Measurements from ENCODE around the gene PTPRN2. TPM values are rescaled to one million over a fixed set of nuclear protein-coding genes. Genes with fewer than 3 reads are reported as not detected.

The PTPRN2 gene
- total and polyA plus RNA-seq, 8 donors = 4.9 to 136 (median 46.8) TPM

DNA sequence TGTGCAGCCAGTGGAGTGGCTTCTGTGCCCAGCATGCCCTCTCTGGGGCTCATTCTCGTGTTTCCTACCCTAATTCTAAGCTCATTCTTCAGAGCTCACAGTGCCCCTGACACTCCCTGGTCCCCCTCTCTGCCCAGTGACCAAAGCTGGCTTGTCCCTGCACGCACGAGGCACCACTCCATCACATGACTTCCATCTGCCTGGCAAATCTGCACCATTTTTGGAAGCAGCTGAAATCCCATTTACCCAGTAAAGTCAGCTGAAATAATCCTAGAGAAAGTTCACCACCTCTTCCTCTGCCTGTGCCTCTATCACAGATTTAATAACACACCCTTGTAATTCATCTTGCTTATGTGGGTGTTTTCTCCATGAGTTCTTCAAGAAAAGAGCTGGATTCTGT, 616.9 kb downstream of the PTPRN2 start:
- Histone ChIP-seq H3K9me3 (peaks cover 17 to 42% (median 25%) of the 10 kb centered on the region in 4 donors), H3K4me1 (no peaks in the 10 kb centered on the region), H3K27me3 (no peaks in the 10 kb centered on the region), H3K27ac (no peak overlapping the region), H3K4me3 (no peak overlapping the region), H3K36me3 (no peaks in the 10 kb centered on the region)
- WGBS, 5 donors = 73 to 80% (median 76%) methylated on average over 3 of the region's 3 CpGs
- DNase-seq = no peak
- TF ChIP-seq EP300 (IDR thresholded peaks at IDR 0.05) (no peak), POLR2AphosphoS5 (IDR thresholded peaks at IDR 0.05) (no peak), CTCF (IDR thresholded peaks at IDR 0.05) (no peak), POLR2A (IDR thresholded peaks at IDR 0.05) (no peak)
- intact Hi-C loops (cut with DNase I; ENCODE audit: low total_unique reads) = no loop called here

DNA sequence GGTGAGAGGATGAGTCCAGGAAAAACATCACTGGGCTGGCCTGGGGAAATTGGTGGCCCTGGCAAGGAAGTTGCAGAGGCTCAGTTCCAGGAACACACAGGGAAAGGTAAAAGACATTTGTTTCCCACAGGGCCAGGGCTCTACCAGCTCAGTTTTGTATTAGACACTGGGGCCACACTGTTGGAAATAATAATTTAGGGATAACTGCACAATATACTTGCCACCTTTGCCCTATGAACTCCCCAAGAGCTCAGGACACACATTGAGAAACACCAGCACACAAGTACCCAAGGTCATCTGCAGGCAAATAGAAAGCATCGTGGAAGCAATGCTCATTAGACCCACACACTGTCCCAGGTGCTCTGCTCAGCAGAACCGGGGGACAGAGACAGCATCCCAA, 617.6 kb downstream of the PTPRN2 start:
- TF ChIP-seq POLR2A (IDR thresholded peaks at IDR 0.05) = no peak
- 84 to 93% (median 90%) methylated on average over 2 of the region's 2 CpGs for WGBS, 5 donors
- no peak for DNase-seq
- intact Hi-C loops (cut with DNase I; ENCODE audit: low total_unique reads) = no loop called here
- Histone ChIP-seq H3K9me3 (peaks cover 12 to 35% (median 20%) of the 10 kb centered on the region in 4 donors), H3K4me3 (no peak overlapping the region), H3K27me3 (no peaks in the 10 kb centered on the region), H3K27ac (no peak overlapping the region), H3K36me3 (no peaks in the 10 kb centered on the region), H3K4me1 (no peaks in the 10 kb centered on the region)

DNA sequence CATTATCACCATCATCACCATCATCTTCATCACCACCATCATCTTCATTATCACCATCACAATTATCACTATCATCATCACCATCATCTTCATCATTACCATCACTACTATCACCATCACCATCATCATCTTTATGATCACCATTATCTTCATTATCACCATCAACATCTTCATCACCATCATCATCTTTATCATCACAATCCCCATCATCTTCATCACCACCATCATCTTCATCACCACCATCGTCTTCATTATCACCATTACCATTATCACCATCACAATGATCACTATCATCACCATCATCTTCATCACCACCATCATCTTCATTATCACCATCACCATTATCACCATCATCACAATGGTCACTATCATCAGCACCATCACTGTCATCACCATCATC, 621.1 kb downstream of the PTPRN2 start:
- peaks cover 0 to 16% (median 0%) of the 10 kb centered on the region in 3 donors for H3K27me3 ChIP-seq
- DNase-seq = no peak
- H3K4me1 ChIP-seq = no peaks in the 10 kb centered on the region
- no peak for TF ChIP-seq CTCF (IDR thresholded peaks at IDR 0.05)
- no peak for TF ChIP-seq POLR2AphosphoS5 (IDR thresholded peaks at IDR 0.05)
- TF ChIP-seq POLR2A (IDR thresholded peaks at IDR 0.05) = no peak
- H3K4me3 ChIP-seq = no peak overlapping the region
- WGBS, 5 donors = 83 to 98% (median 91%) methylated on average over 1 of the region's 1 CpG
- intact Hi-C loops (cut with DNase I; ENCODE audit: low total_unique reads) = no loop called here
- H3K36me3 ChIP-seq = no peaks in the 10 kb centered on the region
- no peak overlapping the region for H3K27ac ChIP-seq
- H3K9me3 ChIP-seq = peaks cover 0 to 11% (median 0%) of the 10 kb centered on the region in 4 donors

- intact Hi-C loops (cut with DNase I; ENCODE audit: low total_unique reads) = no loop called here
- Histone ChIP-seq H3K27ac (no peak overlapping the region), H3K4me3 (no peak overlapping the region), H3K36me3 (no peaks in the 10 kb centered on the region), H3K9me3 (peaks cover 0 to 6% (median 0%) of the 10 kb centered on the region in 4 donors), H3K4me1 (no peaks in the 10 kb centered on the region), H3K27me3 (peaks cover 0 to 23% (median 0%) of the 10 kb centered on the region in 3 donors)
- TF ChIP-seq CTCF (IDR thresholded peaks at IDR 0.05) = no peak
- no peak for TF ChIP-seq EP300 (IDR thresholded peaks at IDR 0.05)
- TF ChIP-seq POLR2A (IDR thresholded peaks at IDR 0.05) = no peak
- no peak for TF ChIP-seq POLR2AphosphoS5 (IDR thresholded peaks at IDR 0.05)
- WGBS, 5 donors = 90 to 96% (median 94%) methylated on average over 8 of the region's 8 CpGs
- DNase-seq = no peak
Observed at GRCh38 chr7:157964521-157964920, 623.1 kb downstream of the PTPRN2 start.

DNA sequence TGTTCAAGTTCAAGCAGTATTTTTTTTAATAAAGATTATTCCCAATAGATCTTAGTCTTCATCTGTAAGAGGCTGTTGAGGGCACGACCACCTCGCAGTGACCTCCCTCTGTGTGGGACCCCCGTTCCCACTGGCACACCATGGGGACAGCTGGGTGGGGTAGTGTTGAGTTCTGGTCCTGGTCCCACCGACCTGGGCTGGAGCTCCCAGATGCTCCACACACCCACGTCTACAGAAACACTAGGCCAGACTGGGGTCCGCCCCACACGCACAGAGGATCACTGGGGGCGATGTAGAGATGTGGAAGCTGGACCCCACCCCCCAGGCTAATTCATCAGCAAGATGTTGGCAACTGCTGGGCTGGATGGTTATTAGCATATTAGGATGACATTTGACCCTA, 623.6 kb downstream of the PTPRN2 start:
- intact Hi-C loops (cut with DNase I; ENCODE audit: low total_unique reads) = no loop called here
- Histone ChIP-seq H3K4me1 (no peaks in the 10 kb centered on the region), H3K27me3 (peaks cover 0 to 25% (median 0%) of the 10 kb centered on the region in 3 donors), H3K27ac (no peak overlapping the region), H3K9me3 (peaks cover 0 to 4% (median 2%) of the 10 kb centered on the region in 4 donors), H3K36me3 (no peaks in the 10 kb centered on the region), H3K4me3 (no peak overlapping the region)
- DNase-seq = no peak
- WGBS, 5 donors = 87 to 93% (median 89%) methylated on average over 6 to 8 of the region's 8 CpGs
- no peak for TF ChIP-seq EP300 (IDR thresholded peaks at IDR 0.05)
- no peak for TF ChIP-seq POLR2A (IDR thresholded peaks at IDR 0.05)
- TF ChIP-seq CTCF (IDR thresholded peaks at IDR 0.05) = no peak
- TF ChIP-seq POLR2AphosphoS5 (IDR thresholded peaks at IDR 0.05) = no peak
